H1 (cell line): ENCODE data around the gene EVA1B. TPM values are rescaled to one million over a fixed set of nuclear protein-coding genes. Genes with fewer than 3 reads are reported as not detected.

Experiments
- CTCF ChIA-PET: fragments of 300-600 bp; sonication (Branson Sonifier 250); formaldehyde crosslinking; loops from one replicate; lab custom pipeline; 2021; ENCODE audit not compliant: partially characterized antibody; lab: Charles Lee
- POLR2A ChIA-PET: fragments of 300-600 bp; sonication (Branson Sonifier 250); formaldehyde crosslinking; loops from one replicate; lab custom pipeline; 2021; ENCODE audit warnings: inconsistent platforms; ENCODE audit not compliant: partially characterized antibody; lab: Charles Lee
- DNase-seq, 2 experiments: peaks; one replicate each; pipeline versions ENCODE4 v3.0.0 to v3.0.0-alpha.2; 2010 to 2022; ENCODE audit warnings: low spot score in 2 of 2, low read depth in 1 of 2, mixed read lengths in 1 of 2
- FAIRE-seq: peaks from 2 replicates; lab custom pipeline; 2011; peaks lifted over from hg19 to GRCh38; lab: Jason Lieb, UNC
- H2AFZ ChIP-seq: 2 replicates; pipeline ENCODE4 v1.8.1; 2012; ENCODE audit warnings: low read length, inconsistent platforms
- H2AK5ac ChIP-seq: 2 replicates; pipeline ENCODE4 v1.6.1; 2013; ENCODE audit warnings: low read depth, low read length
- H2BK120ac ChIP-seq: replicated peaks from 2 replicates; pipeline ENCODE3; 2013; ENCODE audit warnings: low read depth, low read length, inconsistent platforms
- H2BK12ac ChIP-seq: 2 replicates; pipeline ENCODE4 v1.6.1; 2013; ENCODE audit warnings: low read depth, low read length
- H2BK15ac ChIP-seq: 2 replicates; pipeline ENCODE4 v1.6.1; 2013; ENCODE audit warnings: low read length
- H2BK20ac ChIP-seq: 2 replicates; pipeline ENCODE4 v1.6.1; 2013; ENCODE audit warnings: low read length
- H2BK5ac ChIP-seq: 2 replicates; pipeline ENCODE4 v1.6.1; 2013; ENCODE audit warnings: low read depth, low read length
- H3K14ac ChIP-seq: 2 replicates; pipeline ENCODE4 v1.6.1; 2013; ENCODE audit warnings: inconsistent platforms; ENCODE audit not compliant: insufficient read length
- H3K18ac ChIP-seq: 2 replicates; pipeline ENCODE4 v1.6.1; 2013; ENCODE audit warnings: low read length; ENCODE audit errors: extremely low read depth
- H3K23ac ChIP-seq: 2 replicates; pipeline ENCODE4 v1.6.1; 2013; ENCODE audit warnings: inconsistent platforms; ENCODE audit not compliant: insufficient read length
- H3K23me2 ChIP-seq: 2 replicates; pipeline ENCODE4 v1.6.1; 2013; ENCODE audit warnings: low read depth, low read length
- H3K27ac ChIP-seq: 2 replicates; pipeline ENCODE4 v1.6.1; 2011; ENCODE audit warnings: low read depth, low read length, inconsistent platforms
- H3K27me3 ChIP-seq, 4 experiments: replicated peaks in 1 of 4; 1 replicate in 1 of 4; 2 replicates in 3 of 4; pipeline versions ENCODE4 v1.6.1 to v1.8.1; 2011 to 2013; ENCODE audit warnings: low read length in 3 of 4, mild to moderate bottlenecking in 3 of 4, inconsistent platforms in 2 of 4, mixed read lengths in 2 of 4, moderate library complexity in 1 of 4; ENCODE audit not compliant: control insufficient read depth in 3 of 4, insufficient read depth in 3 of 4; ENCODE audit errors: extremely low read depth in 1 of 4
- H3K36me3 ChIP-seq, 4 experiments: 2 replicates each; pipeline versions ENCODE4 v1.6.1 to v1.8.1; 2011 to 2013; ENCODE audit warnings: mild to moderate bottlenecking in 4 of 4, low read length in 3 of 4, moderate library complexity in 2 of 4, control low read depth in 1 of 4, inconsistent platforms in 1 of 4; ENCODE audit not compliant: insufficient read depth in 4 of 4, control insufficient read depth in 2 of 4
- H3K4ac ChIP-seq: replicated peaks from 2 replicates; pipeline ENCODE3; 2013; ENCODE audit warnings: low read length, low read depth, mixed read lengths, inconsistent platforms; ENCODE audit not compliant: insufficient read length
- H3K4me1 ChIP-seq, 4 experiments: replicated peaks in 1 of 4; 1 replicate in 1 of 4; 2 replicates in 3 of 4; pipeline versions ENCODE4 v1.6.1 to v1.8.1; 2011 to 2013; ENCODE audit warnings: low read length in 3 of 4, inconsistent platforms in 2 of 4, mixed read lengths in 1 of 4; ENCODE audit not compliant: insufficient read depth in 4 of 4, control insufficient read depth in 3 of 4
- H3K4me2 ChIP-seq, 2 experiments: 2 replicates each; pipeline versions ENCODE4 v1.6.1 to v1.8.1; 2011 to 2013; ENCODE audit warnings: low read depth in 2 of 2, low read length in 2 of 2, control low read depth in 1 of 2, inconsistent platforms in 1 of 2, mild to moderate bottlenecking in 1 of 2; ENCODE audit not compliant: insufficient read depth in 1 of 2
- H3K4me3 ChIP-seq, 4 experiments: fragments of 200-600, 300-600 bp in 1 of 4; sonication (generic), shearing (Covaris generic), sonication (Bioruptor Twin) in 1 of 4; 2 replicates each; pipeline versions ENCODE4 v1.5.1 to v1.8.1; 2011 to 2016; ENCODE audit warnings: low read length in 4 of 4, low read depth in 3 of 4, control low read depth in 2 of 4, inconsistent platforms in 2 of 4, mild to moderate bottlenecking in 2 of 4, mixed read lengths in 1 of 4, moderate library complexity in 1 of 4; ENCODE audit not compliant: insufficient read depth in 2 of 4; ENCODE audit errors: extremely low read depth in 1 of 4
- H3K56ac ChIP-seq: replicated peaks from 2 replicates; pipeline ENCODE3; 2013; ENCODE audit warnings: low read depth, mild to moderate bottlenecking, mixed read lengths, low read length, inconsistent platforms; ENCODE audit not compliant: insufficient read length
- H3K79me1 ChIP-seq: 2 replicates; pipeline ENCODE4 v1.6.1; 2013; ENCODE audit warnings: low read depth, low read length, control low read depth
- H3K79me2 ChIP-seq, 2 experiments: 2 replicates each; pipeline versions ENCODE4 v1.6.1 to v1.8.1; 2012 to 2013; ENCODE audit warnings: low read length in 2 of 2, mild to moderate bottlenecking in 2 of 2, inconsistent platforms in 1 of 2; ENCODE audit not compliant: insufficient read depth in 2 of 2, control insufficient read depth in 1 of 2
- H3K9ac ChIP-seq, 4 experiments: replicated peaks in 1 of 4; 1 replicate in 1 of 4; 2 replicates in 3 of 4; pipeline versions ENCODE4 v1.6.1 to v1.8.1; 2011 to 2013; ENCODE audit warnings: low read depth in 3 of 4, low read length in 3 of 4, control low read depth in 2 of 4, mild to moderate bottlenecking in 2 of 4, moderate library complexity in 2 of 4, inconsistent platforms in 1 of 4; ENCODE audit errors: extremely low read depth in 1 of 4
- H3K9me3 ChIP-seq, 2 experiments: 2 replicates each; pipeline versions ENCODE4 v1.6.1 to v1.8.1; 2012 to 2013; ENCODE audit warnings: mild to moderate bottlenecking in 2 of 2, moderate library complexity in 2 of 2, control low read depth in 1 of 2, inconsistent platforms in 1 of 2, low read depth in 1 of 2, low read length in 1 of 2, mixed read lengths in 1 of 2; ENCODE audit not compliant: insufficient read depth in 2 of 2
- H4K20me1 ChIP-seq, 2 experiments: replicated peaks in 1 of 2; 2 replicates each; pipeline versions ENCODE3 to v1.8.1; 2011 to 2013; ENCODE audit warnings: inconsistent platforms in 2 of 2, low read length in 2 of 2, mild to moderate bottlenecking in 1 of 2; ENCODE audit not compliant: insufficient read depth in 2 of 2, control insufficient read depth in 1 of 2
- H4K5ac ChIP-seq: 2 replicates; pipeline ENCODE4 v1.6.1; 2013; ENCODE audit warnings: low read length, low read depth, mixed read lengths, inconsistent platforms; ENCODE audit not compliant: insufficient read length
- H4K8ac ChIP-seq: 2 replicates; pipeline ENCODE4 v1.8.0; 2013; ENCODE audit warnings: mild to moderate bottlenecking, moderate library complexity, low read length, inconsistent platforms; ENCODE audit not compliant: insufficient read depth; ENCODE audit errors: extremely low read depth
- H4K91ac ChIP-seq: replicated peaks from 2 replicates; pipeline ENCODE3; 2013; ENCODE audit warnings: low read length, mixed read lengths, inconsistent platforms; ENCODE audit not compliant: insufficient read length
- CBX8 ChIP-seq: fragments of 300-800, 300-1000 bp; sonication (generic); IDR thresholded peaks from 2 replicates; pipeline ENCODE4 v1.7.1; 2016; ENCODE audit warnings: low read depth, low read length, borderline replicate concordance
- CREB1 ChIP-seq: IDR thresholded peaks from 2 replicates; pipeline ENCODE4 v1.6.1; 2012; ENCODE audit warnings: inconsistent platforms
- EP300 ChIP-seq, 2 experiments: IDR thresholded peaks; 1 replicate in 1 of 2; 2 replicates in 1 of 2; pipeline ENCODE4 v1.6.1; 2011 to 2012; ENCODE audit warnings: low read depth in 2 of 2, low read length in 2 of 2, mild to moderate bottlenecking in 2 of 2, borderline replicate concordance in 1 of 2, inconsistent platforms in 1 of 2, moderate library complexity in 1 of 2
- EZH2 ChIP-seq: fragments of 200-600 bp; sonication (generic); IDR thresholded peaks from 2 replicates; pipeline ENCODE4 v1.7.1; 2012; ENCODE audit warnings: low read depth, mild to moderate bottlenecking, moderate library complexity, low read length, inconsistent platforms; ENCODE audit not compliant: severe bottlenecking
- JUN ChIP-seq: IDR thresholded peaks from 2 replicates; pipeline ENCODE4 v1.6.1; 2011; ENCODE audit warnings: low read depth, mild to moderate bottlenecking, improper control_type of control experiment, low read length
- KDM1A ChIP-seq: fragments of 200-600, 300-600 bp; sonication (generic); IDR thresholded peaks from 2 replicates; pipeline ENCODE4 v1.7.1; 2016; ENCODE audit warnings: mild to moderate bottlenecking, low read length, borderline replicate concordance
- SP4 ChIP-seq: IDR thresholded peaks from 2 replicates; pipeline ENCODE4 v1.6.1; 2012; ENCODE audit warnings: low read length, inconsistent platforms
- TEAD4 ChIP-seq: IDR thresholded peaks from 2 replicates; pipeline ENCODE4 v1.6.1; 2012; ENCODE audit warnings: low read depth, low read length, inconsistent platforms, mixed read lengths
- WGBS, 2 experiments: shearing (Covaris generic) in 1 of 2; methylation state at CpG; one replicate each; pipeline versions ENCODE4 v1.1.6 to v1.1.7; 2013 to 2015; ENCODE audit warnings: low lambda C conversion rate in 2 of 2, mixed read lengths in 2 of 2, inconsistent platforms in 1 of 2, low coverage in 1 of 2, missing lambda C conversion rate in 1 of 2; ENCODE audit not compliant: insufficient replicate concordance in 2 of 2, insufficient coverage in 1 of 2, insufficient read length in 1 of 2; ENCODE audit errors: extremely low coverage in 1 of 2, missing lambda C conversion rate in 1 of 2; 5-methylcytosine and 5-hydroxymethylcytosine counted together
- polyA plus RNA-seq, 7 experiments: library from polyadenylated mRNA; depleted of rRNA in 3 of 7; stranded (reverse) in 5 of 7; unstranded in 2 of 7; fragments of >200 nt in 5 of 7; fragments of 200-250 nt in 2 of 7; gene quantifications; 1 replicate in 5 of 7; 2 replicates in 1 of 7; 4 replicates in 1 of 7; pipeline versions ENCODE4 v1.2.1 to v1.2.3, GENCODE V29; 2011 to 2013; ENCODE audit warnings: missing spikeins in 2 of 7, mixed read lengths in 2 of 7
- total RNA-seq: library from RNA; stranded (reverse); fragmentation: NEBNext Ultra II Directional; extraction: Animal tissue kit (Norgen Biotek cat#: 25700); gene quantifications from 2 replicates; pipeline ENCODE4 v1.2.1, GENCODE V29; 2021
- TF ChIP-seq, protein P1 (sequence below): IDR thresholded peaks from 2 replicates; pipeline ENCODE4 v1.6.1; 2011; ENCODE audit warnings: low read length, improper control_type of control experiment
- TF ChIP-seq, protein P2 (sequence below): IDR thresholded peaks from 2 replicates; pipeline ENCODE4 v1.6.1; 2012; ENCODE audit warnings: inconsistent platforms

EVA1B gene
- total and polyA plus RNA-seq, 2 of the 8 experiments (the other 6 are each of a cell fraction or from before 2014, with no cell fraction given), result 10.0 to 19.9 TPM

DNA sequence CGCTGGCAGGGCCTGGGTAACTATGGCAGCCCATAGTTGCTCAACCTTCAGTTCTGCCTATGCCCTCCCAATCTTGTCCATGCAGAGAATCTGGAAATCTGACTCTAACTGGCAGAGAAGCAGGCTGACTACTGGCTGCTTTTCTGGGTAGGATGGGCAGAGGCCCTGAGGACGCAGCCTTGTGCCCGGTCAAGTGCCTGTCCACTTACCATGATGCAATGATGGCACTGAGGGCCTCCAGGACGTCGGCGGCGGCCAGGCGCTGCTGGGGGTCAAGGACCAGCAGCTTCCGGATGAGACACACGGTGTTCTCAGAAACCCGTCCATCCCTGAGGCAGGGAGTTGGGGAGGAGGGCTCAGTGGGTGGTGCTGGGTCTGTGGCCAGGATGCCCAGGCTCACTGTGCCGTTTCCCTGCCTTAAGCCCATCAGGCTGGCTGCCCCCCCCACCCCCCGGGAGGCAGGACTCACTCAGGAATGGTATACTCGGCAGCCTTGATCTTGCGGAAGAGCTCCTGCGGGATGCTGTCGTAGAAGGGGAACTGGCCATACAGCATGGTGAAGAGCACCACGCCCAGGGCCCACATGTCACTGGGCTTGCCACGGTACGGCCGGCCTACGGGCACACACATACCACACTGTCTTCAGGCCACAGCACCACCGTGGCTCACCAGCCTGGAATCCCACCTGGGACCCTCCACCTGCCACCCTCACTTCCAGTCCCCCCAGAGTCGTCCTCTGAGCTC is 20.4 kb upstream of the EVA1B start:
- Histone ChIP-seq H2AFZ (no peak overlapping the region), H3K14ac (no peak overlapping the region), H3K79me2 (no peaks in the 10 kb centered on the region), H3K9ac (no peak overlapping the region), H3K23me2 (no peaks in the 10 kb centered on the region), H3K18ac (no peak overlapping the region), H3K4me2 (no peak overlapping the region), H3K36me3 (peaks cover 4 to 25% (median 8%) of the 10 kb centered on the region in 4 experiments; a peak in 5 of 8 replicates), H3K4ac (no peak overlapping the region), H3K23ac (no peak overlapping the region), H2BK120ac (no peak overlapping the region), H2BK12ac (no peak overlapping the region), H2AK5ac (no peak overlapping the region), H3K79me1 (no peaks in the 10 kb centered on the region), H3K4me1 (no peaks in the 10 kb centered on the region; a peak in 1 of 7 replicates), H3K9me3 (no peaks in the 10 kb centered on the region), H4K91ac (no peak overlapping the region), H3K56ac (no peak overlapping the region), H4K20me1 (peaks cover 3 to 4% of the 10 kb centered on the region in 2 experiments), H4K8ac (no peak overlapping the region; the same call in 1 of the 2 replicates), H3K4me3 (no peak overlapping the region), H4K5ac (no peak overlapping the region), H2BK20ac (no peak overlapping the region), H2BK5ac (no peak overlapping the region), H3K27me3 (no peaks in the 10 kb centered on the region), H3K27ac (no peak overlapping the region), H2BK15ac (no peak overlapping the region)
- WGBS, 2 experiments, result 94% methylated on average over 23 of the region's 24 CpGs; no CpG with 5 or more reads in 1 of the 2 experiments
- ChIA-PET POLR2A (interaction anchor here (0.6 to 4.9 kb wide), 11 partner anchors 7 to 151 kb away, joined by 3 to 37 read pairs (median 4); partner anchors contain the start of genes EVA1B and SH3D21), CTCF (interaction anchor here (0.6 to 10.0 kb wide), 22 partner anchors 11 to 313 kb away, joined by 3 to 150 read pairs (median 7); partner anchors contain the start of genes EVA1B and SH3D21)
- DNase-seq (no peak), FAIRE-seq (no peak)
- TF ChIP-seq JUN (no peak), SP4 (no peak), EP300 (IDR thresholded peaks at IDR 0.05; ENCODE audit: borderline replicate concordance in 1 of 2, low read depth in 2 of 2, low read length in 2 of 2) (no peak), CBX8 (no peak), KDM1A (no peak), EZH2 (no peak), CREB1 (no peak), TEAD4 (no peak)
- TF ChIP-seq, protein P1, sequence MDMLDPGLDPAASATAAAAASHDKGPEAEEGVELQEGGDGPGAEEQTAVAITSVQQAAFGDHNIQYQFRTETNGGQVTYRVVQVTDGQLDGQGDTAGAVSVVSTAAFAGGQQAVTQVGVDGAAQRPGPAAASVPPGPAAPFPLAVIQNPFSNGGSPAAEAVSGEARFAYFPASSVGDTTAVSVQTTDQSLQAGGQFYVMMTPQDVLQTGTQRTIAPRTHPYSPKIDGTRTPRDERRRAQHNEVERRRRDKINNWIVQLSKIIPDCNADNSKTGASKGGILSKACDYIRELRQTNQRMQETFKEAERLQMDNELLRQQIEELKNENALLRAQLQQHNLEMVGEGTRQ, result no peak
- TF ChIP-seq, protein P2, sequence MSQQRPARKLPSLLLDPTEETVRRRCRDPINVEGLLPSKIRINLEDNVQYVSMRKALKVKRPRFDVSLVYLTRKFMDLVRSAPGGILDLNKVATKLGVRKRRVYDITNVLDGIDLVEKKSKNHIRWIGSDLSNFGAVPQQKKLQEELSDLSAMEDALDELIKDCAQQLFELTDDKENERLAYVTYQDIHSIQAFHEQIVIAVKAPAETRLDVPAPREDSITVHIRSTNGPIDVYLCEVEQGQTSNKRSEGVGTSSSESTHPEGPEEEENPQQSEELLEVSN, result no peak
